SK-N-SH (cell line): ENCODE results near the gene OR9A2. TPM values are rescaled to one million over a fixed set of nuclear protein-coding genes. Genes with fewer than 3 reads are reported as not detected.

ENCODE experiments used
- CTCF ChIA-PET: fragments of 300-600, 350-600 bp; formaldehyde crosslinking; extraction: SDS; loops from one replicate; lab custom pipeline; 2021; lab: Yijun Ruan, JAX
- POLR2A ChIA-PET: fragments of 350-600 bp; sonication (Branson Sonifier 250); formaldehyde crosslinking; extraction: SDS; loops from one replicate; lab custom pipeline; 2020; ENCODE audit warnings: antibody characterized with exemption, inconsistent platforms; lab: Yijun Ruan, JAX
- DNase-seq: peaks from one replicate; pipeline ENCODE4 v3.0.0; 2012
- H2AFZ ChIP-seq: fragments of 200-600 bp; sonication (generic); 2 replicates; pipeline ENCODE4 v1.8.1; 2016; ENCODE audit warnings: antibody characterized with exemption, mild to moderate bottlenecking, low read depth
- H3F3A ChIP-seq: fragments of 200-600 bp; sonication (generic); replicated peaks from 2 replicates; pipeline ENCODE3; 2016; ENCODE audit warnings: antibody characterized with exemption, mild to moderate bottlenecking; ENCODE audit not compliant: insufficient read depth
- H3K27ac ChIP-seq, 2 experiments: fragments of 200-500 bp in 1 of 2; fragments of 200-600 bp in 1 of 2; sonication (Bioruptor generic) in 1 of 2; sonication (generic), shearing (Covaris generic) in 1 of 2; 2 replicates each; pipeline versions ENCODE4 v1.5.1 to v1.6.1; 2014 to 2016; ENCODE audit warnings: low read depth in 2 of 2, inconsistent platforms in 1 of 2, low read length in 1 of 2, mild to moderate bottlenecking in 1 of 2, mixed read lengths in 1 of 2
- H3K27me3 ChIP-seq: fragments of 200-600 bp; sonication (generic), shearing (Covaris generic); 2 replicates; pipeline ENCODE4 v1.6.1; 2016; ENCODE audit warnings: mixed run types; ENCODE audit not compliant: insufficient read depth
- H3K36me3 ChIP-seq, 2 experiments: fragments of 200-500 bp in 1 of 2; fragments of 200-600 bp in 1 of 2; sonication (Bioruptor generic) in 1 of 2; sonication (generic) in 1 of 2; replicated peaks in 1 of 2; 2 replicates each; pipeline versions ENCODE3 to v1.5.1; 2014 to 2016; ENCODE audit warnings: low read length in 1 of 2, mild to moderate bottlenecking in 1 of 2; ENCODE audit not compliant: insufficient read depth in 2 of 2, control insufficient read depth in 1 of 2
- H3K4me1 ChIP-seq, 2 experiments: fragments of 200-500 bp in 1 of 2; fragments of 200-600 bp in 1 of 2; sonication (Bioruptor generic) in 1 of 2; sonication (generic), shearing (Covaris generic) in 1 of 2; 2 replicates each; pipeline versions ENCODE4 v1.5.1 to v1.6.1; 2014 to 2016; ENCODE audit warnings: low read depth in 1 of 2, low read length in 1 of 2, mixed run types in 1 of 2; ENCODE audit not compliant: insufficient read depth in 2 of 2, control insufficient read depth in 1 of 2
- H3K4me2 ChIP-seq: fragments of 200-600 bp; sonication (generic), shearing (Covaris generic); 2 replicates; pipeline ENCODE4 v1.6.1; 2017; ENCODE audit warnings: mixed run types
- H3K4me3 ChIP-seq, 2 experiments: fragments of 200-500 bp in 1 of 2; fragments of 200-600 bp in 1 of 2; sonication (Bioruptor generic) in 1 of 2; sonication (generic), shearing (Covaris generic) in 1 of 2; 2 replicates each; pipeline versions ENCODE4 v1.5.1 to v1.8.1; 2014 to 2016; ENCODE audit warnings: low read depth in 2 of 2, inconsistent platforms in 1 of 2, low read length in 1 of 2, mild to moderate bottlenecking in 1 of 2, mixed read lengths in 1 of 2, moderate library complexity in 1 of 2
- H3K79me2 ChIP-seq: fragments of 200-600 bp; sonication (generic); 2 replicates; pipeline ENCODE4 v1.8.1; 2017; ENCODE audit warnings: mild to moderate bottlenecking; ENCODE audit not compliant: insufficient read depth
- H3K9ac ChIP-seq: fragments of 200-600 bp; sonication (generic); 2 replicates; pipeline ENCODE4 v1.6.1; 2017; ENCODE audit warnings: mixed run types
- H3K9me2 ChIP-seq: fragments of 200-600 bp; sonication (generic); 2 replicates; pipeline ENCODE4 v1.6.1; 2017; ENCODE audit warnings: mixed run types
- H3K9me3 ChIP-seq: fragments of 200-600 bp; sonication (generic); 2 replicates; pipeline ENCODE4 v1.6.1; 2017; ENCODE audit warnings: mixed run types, mild to moderate bottlenecking, moderate library complexity
- H4K20me1 ChIP-seq: fragments of 200-600 bp; sonication (generic); 2 replicates; pipeline ENCODE4 v1.6.1; 2017; ENCODE audit warnings: mild to moderate bottlenecking, mixed run types; ENCODE audit not compliant: insufficient read depth
- CHD2 ChIP-seq: fragments of 150-350 bp; IDR thresholded peaks from 2 replicates; pipeline ENCODE4 v1.6.1; 2018; ENCODE audit warnings: low read length; ENCODE audit not compliant: partially characterized antibody
- EP300 ChIP-seq, 2 experiments: IDR thresholded peaks; 2 replicates each; pipeline versions ENCODE4 v1.4.0 to v1.6.1; 2012; ENCODE audit warnings: borderline replicate concordance in 1 of 2, low read depth in 1 of 2, low read length in 1 of 2
- EZH2phosphoT487 ChIP-seq: fragments of 200-600 bp; sonication (generic); IDR thresholded peaks from 2 replicates; pipeline ENCODE4 v1.6.1; 2017; ENCODE audit warnings: low read depth, mixed run types, mild to moderate bottlenecking, antibody characterized with exemption, moderate library complexity, borderline replicate concordance
- FOXM1 ChIP-seq: IDR thresholded peaks from 2 replicates; pipeline ENCODE4 v1.4.0; 2012; ENCODE audit warnings: low read depth, mild to moderate bottlenecking
- GABPA ChIP-seq: IDR thresholded peaks from 2 replicates; pipeline ENCODE4 v1.4.0; 2012; ENCODE audit warnings: low read depth, mild to moderate bottlenecking
- MEF2A ChIP-seq: IDR thresholded peaks from 2 replicates; pipeline ENCODE4 v1.4.0; 2012; ENCODE audit warnings: low read depth, borderline replicate concordance
- MXI1 ChIP-seq: IDR thresholded peaks from 2 replicates; pipeline ENCODE4 v1.6.1; 2012; ENCODE audit warnings: mild to moderate bottlenecking, low read depth, low read length, improper control_type of control experiment
- RCOR1 ChIP-seq: fragments of 150-350 bp; IDR thresholded peaks from 2 replicates; pipeline ENCODE4 v1.6.1; 2017; ENCODE audit warnings: antibody characterized with exemption, low read length
- SIN3A ChIP-seq: IDR thresholded peaks from 2 replicates; pipeline ENCODE4 v1.6.1; 2012; ENCODE audit warnings: low read depth, mild to moderate bottlenecking, low read length, moderate library complexity, borderline replicate concordance
- SMC3 ChIP-seq: IDR thresholded peaks from 2 replicates; pipeline ENCODE4 v1.6.1; 2012; ENCODE audit warnings: low read depth, low read length, improper control_type of control experiment
- TAF1 ChIP-seq: IDR thresholded peaks from 2 replicates; pipeline ENCODE4 v1.6.1; 2012; ENCODE audit warnings: low read depth, mild to moderate bottlenecking, low read length, moderate library complexity, borderline replicate concordance
- TCF12 ChIP-seq: IDR thresholded peaks from 2 replicates; pipeline ENCODE4 v1.4.0; 2012
- TEAD4 ChIP-seq: IDR thresholded peaks from 2 replicates; pipeline ENCODE4 v1.4.0; 2012; ENCODE audit warnings: mild to moderate bottlenecking, borderline replicate concordance; ENCODE audit not compliant: insufficient read depth
- YY1 ChIP-seq: IDR thresholded peaks from 2 replicates; pipeline ENCODE4 v1.4.0; 2012; ENCODE audit warnings: low read depth, mild to moderate bottlenecking
- polyA plus RNA-seq, 3 experiments: library from polyadenylated mRNA; depleted of rRNA; stranded (reverse); fragments of >200 nt; gene quantifications; 2 replicates each; pipeline ENCODE4 v1.2.3, GENCODE V29; 2012
- TF ChIP-seq, protein P1 (sequence below): IDR thresholded peaks from 2 replicates; pipeline ENCODE4 v1.4.0; 2012; ENCODE audit warnings: low read depth, borderline replicate concordance
- TF ChIP-seq, protein P2 (sequence below): fragments of 150-350 bp; IDR thresholded peaks from 2 replicates; pipeline ENCODE4 v1.6.1; 2017; ENCODE audit warnings: antibody characterized with exemption, low read length, low read depth, borderline replicate concordance
- TF ChIP-seq, protein P3 (sequence below): IDR thresholded peaks from 2 replicates; pipeline ENCODE4 v1.6.1; 2012; ENCODE audit warnings: mild to moderate bottlenecking, low read depth, low read length, moderate library complexity
- TF ChIP-seq, protein P4 (sequence below): fragments of 150-350 bp; IDR thresholded peaks from 2 replicates; pipeline ENCODE4 v1.6.1; 2016; ENCODE audit warnings: mild to moderate bottlenecking, low read depth, low read length

OR9A2 gene
- polyA plus RNA-seq, 1 of the 3 experiments (the other 2 are of a cell fraction): not detected

GRCh38 chr7:143025371-143025770, 1.6 kb downstream of the OR9A2 start (continued):
- TF ChIP-seq EP300 (IDR thresholded peaks at IDR 0.05; ENCODE audit: borderline replicate concordance in 1 of 2, low read depth in 1 of 2, low read length in 1 of 2) (no peak), SIN3A (no peak), MEF2A (no peak), TEAD4 (no peak)
- TF ChIP-seq, all 33 proteins: peak for 0

DNA sequence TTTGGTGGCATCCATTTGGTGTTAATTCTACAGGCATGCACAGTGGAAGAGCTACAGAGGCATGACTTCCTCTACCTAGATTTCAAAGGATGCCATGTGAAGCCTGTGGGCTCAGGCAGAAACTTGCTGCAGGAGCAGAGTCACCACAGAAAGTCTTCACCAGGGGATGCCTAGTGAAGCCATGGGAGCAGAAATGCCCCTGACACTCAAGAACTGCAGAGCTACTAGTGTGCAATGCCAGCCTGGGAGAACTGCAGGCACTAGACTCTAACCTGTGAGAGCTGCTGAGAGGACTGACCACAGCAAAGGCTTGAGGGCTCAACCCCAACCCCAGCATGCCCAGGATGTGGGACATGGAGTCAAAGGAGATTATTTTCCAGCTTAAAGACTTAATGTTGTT, 3.9 kb downstream of the OR9A2 start:
- no peak for DNase-seq
- peaks cover 8% of the 10 kb centered on the region; the same call in 1 of the 2 replicates for H3K9me3 ChIP-seq
- ChIA-PET POLR2A (no interaction called here), CTCF (interaction anchor here (1.5 kb wide), 1 partner anchor 192 kb away, joined by 5 read pairs; no protein-coding TSS in a partner anchor)
- H3K36me3 ChIP-seq: no peaks in the 10 kb centered on the region
- no peak for TF ChIP-seq MXI1
- no peak for TF ChIP-seq GABPA
- no peaks in the 10 kb centered on the region for H4K20me1 ChIP-seq
- H3F3A ChIP-seq: no peaks in the 10 kb centered on the region
- H3K4me1 ChIP-seq: no peaks in the 10 kb centered on the region
- H3K9me2 ChIP-seq: no peaks in the 10 kb centered on the region
- H3K79me2 ChIP-seq: no peaks in the 10 kb centered on the region
- no peak overlapping the region for H3K4me2 ChIP-seq
- no peaks in the 10 kb centered on the region; the same call in 1 of the 2 replicates for H3K27me3 ChIP-seq
- no peak overlapping the region for H3K4me3 ChIP-seq
- H3K27ac ChIP-seq: no peak overlapping the region
- H3K9ac ChIP-seq: no peak overlapping the region
- no peak overlapping the region for H2AFZ ChIP-seq

DNA sequence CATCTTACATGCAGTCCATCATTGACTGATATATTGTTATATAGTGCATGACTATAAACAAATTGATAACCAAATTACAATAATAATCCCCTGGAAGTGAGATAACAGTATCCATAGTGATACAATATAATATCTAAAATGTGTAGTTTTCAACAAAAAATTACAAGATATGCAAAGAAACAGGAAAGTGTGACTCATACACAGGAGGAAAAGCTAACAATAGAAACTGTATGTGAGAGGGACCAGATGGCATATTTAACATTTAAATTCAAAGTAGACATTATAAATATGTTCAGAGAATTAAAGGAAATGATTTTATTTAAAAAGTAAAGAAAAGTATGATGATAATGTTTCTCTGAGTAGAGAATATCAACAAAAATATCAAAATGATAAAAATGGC, 8.0 kb downstream of the OR9A2 start:
- POLR2A ChIA-PET: no interaction called here
- no peaks in the 10 kb centered on the region for H3K9me2 ChIP-seq
- no peaks in the 10 kb centered on the region for H4K20me1 ChIP-seq
- H3K79me2 ChIP-seq: no peaks in the 10 kb centered on the region
- H3K27ac ChIP-seq: no peak overlapping the region
- H2AFZ ChIP-seq: no peak overlapping the region
- H3K27me3 ChIP-seq: no peaks in the 10 kb centered on the region
- no peak overlapping the region for H3K4me2 ChIP-seq
- no peaks in the 10 kb centered on the region for H3K36me3 ChIP-seq
- CTCF ChIA-PET: interaction anchor here (1.2 to 23.7 kb wide), 4 partner anchors 11 to 200 kb away, joined by 3 to 450 read pairs (median 30); partner anchors contain the start of gene TAS2R40
- no peak for DNase-seq
- no peak overlapping the region for H3K4me3 ChIP-seq
- H3F3A ChIP-seq: peaks cover 8% of the 10 kb centered on the region
- peaks cover 8% of the 10 kb centered on the region; the same call in 1 of the 2 replicates for H3K9me3 ChIP-seq
- no peak overlapping the region for H3K9ac ChIP-seq
- H3K4me1 ChIP-seq: peaks cover 2 to 27% of the 10 kb centered on the region in 2 experiments
- TF ChIP-seq FOXM1 (no peak), CHD2 (no peak), TCF12 (no peak), RCOR1 (no peak), TAF1 (no peak), EZH2phosphoT487 (no peak), SMC3 (no peak), EP300 (IDR thresholded peaks at IDR 0.05; ENCODE audit: borderline replicate concordance in 1 of 2, low read depth in 1 of 2, low read length in 1 of 2) (no peak), SIN3A (no peak), MXI1 (no peak), YY1 (no peak)
- TF ChIP-seq, protein P1, sequence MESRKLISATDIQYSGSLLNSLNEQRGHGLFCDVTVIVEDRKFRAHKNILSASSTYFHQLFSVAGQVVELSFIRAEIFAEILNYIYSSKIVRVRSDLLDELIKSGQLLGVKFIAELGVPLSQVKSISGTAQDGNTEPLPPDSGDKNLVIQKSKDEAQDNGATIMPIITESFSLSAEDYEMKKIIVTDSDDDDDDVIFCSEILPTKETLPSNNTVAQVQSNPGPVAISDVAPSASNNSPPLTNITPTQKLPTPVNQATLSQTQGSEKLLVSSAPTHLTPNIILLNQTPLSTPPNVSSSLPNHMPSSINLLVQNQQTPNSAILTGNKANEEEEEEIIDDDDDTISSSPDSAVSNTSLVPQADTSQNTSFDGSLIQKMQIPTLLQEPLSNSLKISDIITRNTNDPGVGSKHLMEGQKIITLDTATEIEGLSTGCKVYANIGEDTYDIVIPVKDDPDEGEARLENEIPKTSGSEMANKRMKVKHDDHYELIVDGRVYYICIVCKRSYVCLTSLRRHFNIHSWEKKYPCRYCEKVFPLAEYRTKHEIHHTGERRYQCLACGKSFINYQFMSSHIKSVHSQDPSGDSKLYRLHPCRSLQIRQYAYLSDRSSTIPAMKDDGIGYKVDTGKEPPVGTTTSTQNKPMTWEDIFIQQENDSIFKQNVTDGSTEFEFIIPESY: no peak
- TF ChIP-seq, protein P2, sequence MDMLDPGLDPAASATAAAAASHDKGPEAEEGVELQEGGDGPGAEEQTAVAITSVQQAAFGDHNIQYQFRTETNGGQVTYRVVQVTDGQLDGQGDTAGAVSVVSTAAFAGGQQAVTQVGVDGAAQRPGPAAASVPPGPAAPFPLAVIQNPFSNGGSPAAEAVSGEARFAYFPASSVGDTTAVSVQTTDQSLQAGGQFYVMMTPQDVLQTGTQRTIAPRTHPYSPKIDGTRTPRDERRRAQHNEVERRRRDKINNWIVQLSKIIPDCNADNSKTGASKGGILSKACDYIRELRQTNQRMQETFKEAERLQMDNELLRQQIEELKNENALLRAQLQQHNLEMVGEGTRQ: no peak
- TF ChIP-seq, protein P3, sequence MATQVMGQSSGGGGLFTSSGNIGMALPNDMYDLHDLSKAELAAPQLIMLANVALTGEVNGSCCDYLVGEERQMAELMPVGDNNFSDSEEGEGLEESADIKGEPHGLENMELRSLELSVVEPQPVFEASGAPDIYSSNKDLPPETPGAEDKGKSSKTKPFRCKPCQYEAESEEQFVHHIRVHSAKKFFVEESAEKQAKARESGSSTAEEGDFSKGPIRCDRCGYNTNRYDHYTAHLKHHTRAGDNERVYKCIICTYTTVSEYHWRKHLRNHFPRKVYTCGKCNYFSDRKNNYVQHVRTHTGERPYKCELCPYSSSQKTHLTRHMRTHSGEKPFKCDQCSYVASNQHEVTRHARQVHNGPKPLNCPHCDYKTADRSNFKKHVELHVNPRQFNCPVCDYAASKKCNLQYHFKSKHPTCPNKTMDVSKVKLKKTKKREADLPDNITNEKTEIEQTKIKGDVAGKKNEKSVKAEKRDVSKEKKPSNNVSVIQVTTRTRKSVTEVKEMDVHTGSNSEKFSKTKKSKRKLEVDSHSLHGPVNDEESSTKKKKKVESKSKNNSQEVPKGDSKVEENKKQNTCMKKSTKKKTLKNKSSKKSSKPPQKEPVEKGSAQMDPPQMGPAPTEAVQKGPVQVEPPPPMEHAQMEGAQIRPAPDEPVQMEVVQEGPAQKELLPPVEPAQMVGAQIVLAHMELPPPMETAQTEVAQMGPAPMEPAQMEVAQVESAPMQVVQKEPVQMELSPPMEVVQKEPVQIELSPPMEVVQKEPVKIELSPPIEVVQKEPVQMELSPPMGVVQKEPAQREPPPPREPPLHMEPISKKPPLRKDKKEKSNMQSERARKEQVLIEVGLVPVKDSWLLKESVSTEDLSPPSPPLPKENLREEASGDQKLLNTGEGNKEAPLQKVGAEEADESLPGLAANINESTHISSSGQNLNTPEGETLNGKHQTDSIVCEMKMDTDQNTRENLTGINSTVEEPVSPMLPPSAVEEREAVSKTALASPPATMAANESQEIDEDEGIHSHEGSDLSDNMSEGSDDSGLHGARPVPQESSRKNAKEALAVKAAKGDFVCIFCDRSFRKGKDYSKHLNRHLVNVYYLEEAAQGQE: no peak
- TF ChIP-seq, protein P4, sequence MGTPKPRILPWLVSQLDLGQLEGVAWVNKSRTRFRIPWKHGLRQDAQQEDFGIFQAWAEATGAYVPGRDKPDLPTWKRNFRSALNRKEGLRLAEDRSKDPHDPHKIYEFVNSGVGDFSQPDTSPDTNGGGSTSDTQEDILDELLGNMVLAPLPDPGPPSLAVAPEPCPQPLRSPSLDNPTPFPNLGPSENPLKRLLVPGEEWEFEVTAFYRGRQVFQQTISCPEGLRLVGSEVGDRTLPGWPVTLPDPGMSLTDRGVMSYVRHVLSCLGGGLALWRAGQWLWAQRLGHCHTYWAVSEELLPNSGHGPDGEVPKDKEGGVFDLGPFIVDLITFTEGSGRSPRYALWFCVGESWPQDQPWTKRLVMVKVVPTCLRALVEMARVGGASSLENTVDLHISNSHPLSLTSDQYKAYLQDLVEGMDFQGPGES: no peak
